ENCODE measurements around the gene UNK.
"Not testable (repeated sequence)": the region's sequence is repeated elsewhere in the genome, so short reads cannot be mapped to it uniquely, and the experiment has no call there.

- TF ChIP-seq NUFIP1 (IDR thresholded peaks at IDR 0.05; ENCODE audit: partially characterized antibody); LEF1 (IDR thresholded peaks at IDR 0.05); MEF2A (IDR thresholded peaks at IDR 0.05; ENCODE audit: control insufficient read depth, low read depth, low read length); NFYB (IDR thresholded peaks at IDR 0.05; ENCODE audit: extremely low read depth, insufficient read length): not testable (repeated sequence)
These were observed 74.8 kb downstream of the UNK start for GRCh38 chr17:75859358-75859757.
